Kidney glomerular epithelial cell (primary cell): Measurements from ENCODE around the gene CD2.

Experiments used
- DNase-seq: peaks from one replicate; lab custom pipeline; 2025; lab: John Stamatoyannopoulos, UW

The CD2 gene

GRCh38 chr1:116777831-116778830 lies 23.9 kb downstream of the CD2 start:
- DNase-seq: no peak

DNA sequence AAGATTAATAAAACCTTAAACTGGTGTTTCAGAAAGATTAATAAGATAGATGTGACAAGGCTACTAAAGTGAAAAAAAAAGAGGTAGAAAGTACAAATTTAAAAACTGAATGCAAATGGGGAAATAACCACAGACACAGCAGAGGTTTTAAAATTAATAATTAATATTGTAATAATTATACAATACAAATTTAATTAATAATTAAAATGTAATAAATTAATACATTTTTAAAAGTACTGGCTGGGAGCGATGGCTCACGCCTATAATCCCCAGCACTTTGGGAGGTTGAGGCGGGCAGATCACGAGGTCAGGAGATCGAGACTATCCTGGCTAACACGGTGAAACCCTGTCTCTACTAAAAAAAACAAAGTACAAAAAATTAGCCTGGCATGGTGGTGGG lies 26.8 kb downstream of the CD2 start:
- no peak for DNase-seq

DNA sequence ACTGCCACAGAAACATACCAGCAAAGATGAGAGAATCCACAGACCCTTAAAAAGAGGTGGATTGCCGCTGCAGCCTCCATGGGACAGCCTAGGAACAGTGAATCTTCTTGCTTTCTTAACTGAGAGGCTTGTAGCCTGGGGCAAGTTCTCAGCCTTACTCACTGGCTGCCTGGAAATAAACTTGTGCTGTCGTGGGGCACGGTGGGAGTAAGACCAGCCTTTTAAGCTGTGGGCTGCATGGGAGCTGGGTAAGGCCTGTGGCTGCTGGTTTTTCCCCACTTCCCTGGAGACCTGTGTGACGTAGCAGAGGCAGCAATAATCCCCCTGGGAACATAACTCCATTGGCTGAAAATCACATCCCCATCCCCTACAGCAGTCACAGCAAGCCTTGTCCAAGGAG lies 30.8 kb downstream of the CD2 start:
- no peak for DNase-seq

GRCh38 chr1:116786049-116786448 lies 31.8 kb downstream of the CD2 start:
- no peak for DNase-seq

DNA sequence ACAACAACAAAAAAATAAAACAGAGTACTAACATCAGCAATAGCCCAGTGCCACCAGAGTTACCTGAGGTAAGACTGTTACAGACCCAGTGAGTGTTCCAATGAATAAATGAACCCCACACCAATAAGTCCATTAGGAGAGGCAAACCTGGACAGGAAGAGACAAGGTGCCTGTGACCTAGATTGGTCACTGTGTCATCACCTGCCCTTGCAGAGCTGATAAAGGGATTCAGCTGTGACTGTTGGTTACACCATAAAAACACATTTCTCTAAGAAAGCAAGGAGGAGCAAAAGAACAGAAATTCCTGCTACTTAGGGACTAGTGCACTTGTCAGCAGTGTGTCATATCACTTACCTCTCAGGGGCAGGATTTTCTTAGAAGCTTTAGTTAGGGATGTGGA lies 37.5 kb downstream of the CD2 start:
- no peak for DNase-seq

GRCh38 chr1:116793357-116793935 lies 39.2 kb downstream of the CD2 start:
- no peak for DNase-seq

- no peak for DNase-seq
These were observed 40.1 kb downstream of the CD2 start for GRCh38 chr1:116794371-116794770.

- no peak for DNase-seq
These were observed 40.7 kb downstream of the CD2 start for GRCh38 chr1:116794804-116795481.

- DNase-seq: no peak
These were observed 41.2 kb downstream of the CD2 start for GRCh38 chr1:116795482-116795829.

DNA sequence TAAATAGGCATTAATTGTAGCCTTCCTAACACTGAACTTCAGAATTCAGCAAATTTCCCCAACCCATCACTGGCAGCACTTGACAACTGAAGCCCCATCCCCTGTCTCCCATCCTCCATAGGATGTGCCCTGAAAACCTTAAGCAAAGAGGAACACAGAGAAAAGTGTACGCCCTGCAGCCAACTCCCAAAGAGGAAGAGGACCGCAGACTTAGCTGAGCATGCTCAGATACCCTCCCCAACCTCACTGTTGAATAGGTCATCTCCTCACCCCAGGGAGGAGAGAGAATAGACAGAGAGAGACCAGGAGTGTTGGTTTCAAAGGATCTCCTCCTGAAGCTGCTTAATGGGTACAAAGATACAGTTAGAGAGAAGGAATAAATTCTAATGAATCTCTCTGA lies 50.5 kb downstream of the CD2 start:
- no peak for DNase-seq

DNA sequence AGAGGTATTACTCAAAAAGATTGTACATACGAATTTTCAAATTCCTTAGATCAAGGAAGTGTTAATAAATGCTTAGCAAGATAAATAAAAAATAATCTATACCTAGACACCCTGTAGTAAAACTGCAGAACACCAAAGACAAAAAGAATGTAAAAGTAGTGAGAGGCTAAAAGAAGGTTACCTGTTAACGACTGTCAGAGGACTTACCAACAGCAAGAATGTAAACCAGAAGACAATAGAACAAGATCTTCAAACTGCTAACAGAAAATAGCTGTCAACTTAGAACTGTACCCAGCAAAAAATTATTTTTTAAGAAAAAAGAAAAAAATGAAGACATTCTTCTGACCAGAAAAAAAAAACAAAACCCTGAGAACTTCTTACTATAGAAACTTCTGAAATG lies 51.2 kb downstream of the CD2 start:
- no peak for DNase-seq

- DNase-seq: no peak
These were observed 52.0 kb downstream of the CD2 start for GRCh38 chr1:116806245-116806644.

- no peak for DNase-seq
These were observed 52.4 kb downstream of the CD2 start for GRCh38 chr1:116806671-116807070.

GRCh38 chr1:116807394-116808199 lies 53.4 kb downstream of the CD2 start:
- DNase-seq: no peak

DNA sequence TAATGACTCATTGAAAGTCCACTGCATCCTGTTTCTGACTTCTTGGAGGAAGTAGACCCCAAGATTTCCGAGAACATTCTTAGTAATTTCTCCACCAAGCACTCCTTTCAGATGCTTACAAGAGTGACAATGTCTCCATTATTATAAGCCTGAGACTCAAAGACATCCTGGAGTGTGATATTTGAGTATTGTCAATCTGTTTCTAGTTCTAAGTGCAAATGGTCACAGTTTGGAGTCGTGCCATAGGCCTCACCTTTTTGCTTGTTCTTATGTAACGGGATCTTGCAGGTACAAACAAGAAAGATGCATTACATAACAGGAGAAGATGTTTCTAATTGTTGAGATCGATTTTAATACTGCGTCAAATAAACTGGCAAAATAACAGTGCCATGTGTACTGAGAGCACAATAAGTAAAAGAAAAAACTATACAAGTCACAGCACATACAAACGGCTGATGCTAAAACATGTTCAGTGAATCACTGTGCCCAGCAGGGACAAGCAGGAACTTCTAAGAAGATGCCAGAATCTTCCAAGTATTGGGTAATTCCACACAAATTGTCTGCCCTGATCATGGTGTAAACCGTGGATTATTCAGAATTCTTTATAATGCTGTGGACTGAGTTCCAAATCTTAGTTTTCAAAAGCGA lies 54.1 kb downstream of the CD2 start:
- DNase-seq: no peak

DNA sequence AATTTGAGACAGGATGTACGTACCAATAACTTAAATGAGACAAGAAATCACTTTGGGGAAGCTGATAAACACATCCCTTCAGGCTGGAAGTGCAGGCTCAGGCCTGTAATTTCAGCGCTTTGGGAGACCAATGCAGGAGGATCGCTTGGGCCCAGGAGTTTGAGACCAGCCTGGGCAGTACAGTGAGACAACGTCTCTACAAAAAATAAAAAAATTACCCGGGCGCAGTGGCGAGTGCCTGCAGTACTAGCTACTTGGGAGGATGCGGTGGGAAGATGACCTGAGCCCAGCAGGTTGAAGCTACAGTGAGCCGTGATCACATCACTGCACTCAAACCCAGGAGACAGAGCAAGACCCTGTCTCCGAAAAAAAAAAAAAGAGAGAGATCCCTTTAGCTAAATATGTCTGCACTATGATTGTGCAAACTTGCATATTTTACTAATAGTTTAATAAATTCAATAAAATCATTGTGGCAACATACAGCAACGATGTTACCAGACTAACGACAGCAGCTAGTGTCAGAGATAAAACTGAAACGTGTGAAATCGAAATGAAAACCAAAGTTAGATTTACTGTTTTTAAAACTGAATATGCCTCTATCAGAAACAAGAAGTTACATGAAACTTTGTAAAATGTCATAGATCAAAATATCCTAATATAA lies 54.7 kb downstream of the CD2 start:
- DNase-seq: no peak

GRCh38 chr1:116811321-116811720 lies 57.1 kb downstream of the CD2 start:
- no peak for DNase-seq

DNA sequence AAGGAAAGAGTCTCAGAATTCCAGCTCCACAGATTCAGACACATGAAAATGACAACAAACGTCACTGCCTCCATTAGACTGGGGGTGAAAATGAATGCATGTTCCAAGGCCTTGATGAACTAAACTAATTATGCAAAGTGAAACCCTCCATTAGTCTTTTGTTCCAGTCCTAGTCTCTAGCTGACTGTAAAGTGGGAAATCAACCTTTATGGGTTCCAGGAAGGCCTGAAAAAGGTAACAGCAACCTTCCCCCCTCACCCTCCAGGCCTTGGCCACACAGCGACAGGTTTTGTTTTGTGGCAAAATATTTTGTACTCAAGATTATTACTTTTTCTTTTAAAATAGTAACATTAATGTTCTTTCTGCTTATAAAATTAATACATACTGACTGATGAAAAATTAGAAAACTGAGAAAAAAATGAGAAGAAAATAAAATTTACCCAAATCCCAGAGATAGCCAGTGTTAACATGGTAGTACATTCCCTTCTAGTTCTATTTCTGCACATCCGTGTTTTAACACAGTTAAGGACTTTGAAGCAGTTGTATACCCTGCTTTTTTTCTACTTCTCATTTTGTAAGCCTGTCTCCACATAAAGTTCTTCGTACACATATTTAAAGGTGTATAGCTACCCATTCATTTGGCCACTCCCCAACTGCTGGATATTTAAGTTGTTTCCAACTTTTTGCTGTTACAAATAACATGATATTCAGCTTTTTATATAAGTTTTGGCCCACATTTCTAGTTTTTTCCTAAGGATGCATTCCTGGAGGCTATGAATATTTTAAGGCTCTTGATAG lies 60.9 kb downstream of the CD2 start:
- no peak for DNase-seq

GRCh38 chr1:116817582-116818064 lies 63.4 kb downstream of the CD2 start:
- no peak for DNase-seq
